Tibial nerve (tissue), 4 donors: ENCODE results near the gene SV2B.

ENCODE experiments used
- CTCF ChIP-seq, 5 experiments: fragments of 200-600 bp in 3 of 5; fragments of 450-650 bp in 2 of 5; sonication (generic) in 3 of 5; IDR thresholded peaks; one replicate each; pipeline ENCODE4 v1.5.1; 2016 to 2019; ENCODE audit warnings: antibody characterized with exemption in 5 of 5, mild to moderate bottlenecking in 3 of 5, moderate library complexity in 2 of 5
- EP300 ChIP-seq, 2 donors: sonication (generic); formaldehyde crosslinking; IDR thresholded peaks; one replicate each; pipeline ENCODE4 v1.6.1; 2017; ENCODE audit warnings: antibody characterized with exemption in 2 of 2, mild to moderate bottlenecking in 1 of 2
- POLR2A ChIP-seq, 2 donors: fragments of 450-650 bp; IDR thresholded peaks; one replicate each; pipeline ENCODE4 v1.6.1; 2017; ENCODE audit warnings: antibody characterized with exemption in 2 of 2, mild to moderate bottlenecking in 2 of 2, moderate library complexity in 2 of 2

- no peak for TF ChIP-seq CTCF (IDR thresholded peaks at IDR 0.05)
- TF ChIP-seq EP300 (IDR thresholded peaks at IDR 0.05), result no peak
- TF ChIP-seq POLR2A (IDR thresholded peaks at IDR 0.05), result no peak
Observed at GRCh38 chr15:91151781-91152563, 51.9 kb downstream of the SV2B start.
